Kidney (tissue), 14 donors: ENCODE results near the gene TXNDC11. TPM values are rescaled to one million over a fixed set of nuclear protein-coding genes. Genes with fewer than 3 reads are reported as not detected.
A peak's percentile ranks its signal among the peaks of the same experiment; 100 is the strongest.

ENCODE experiments used
- DNase-seq, 5 donors: peaks; one replicate each; pipeline ENCODE4 v3.0.0-alpha.2; 2013 to 2020
- FAIRE-seq: peaks from 2 replicates; lab custom pipeline; 2012; peaks lifted over from hg19 to GRCh38; lab: Jason Lieb, UNC
- H3K27ac ChIP-seq, 2 donors: one replicate each; pipeline ENCODE4 v1.7.0; 2013; ENCODE audit warnings: low read depth in 2 of 2, low read length in 2 of 2, inconsistent platforms in 1 of 2
- H3K27me3 ChIP-seq: one replicate; pipeline ENCODE4 v1.7.1; 2013; ENCODE audit warnings: low read length, inconsistent platforms; ENCODE audit not compliant: control insufficient read depth, insufficient read depth
- H3K36me3 ChIP-seq, 3 donors: one replicate each; pipeline versions ENCODE4 v1.7.0 to v1.7.1; 2013; ENCODE audit warnings: low read length in 3 of 3, control low read depth in 1 of 3, inconsistent platforms in 1 of 3; ENCODE audit not compliant: insufficient read depth in 3 of 3, control insufficient read depth in 2 of 3
- H3K4me1 ChIP-seq, 3 donors: one replicate each; pipeline versions ENCODE4 v1.7.0 to v1.7.1; 2013; ENCODE audit warnings: low read length in 3 of 3, inconsistent platforms in 1 of 3, low read depth in 1 of 3; ENCODE audit not compliant: control insufficient read depth in 2 of 3, insufficient read depth in 2 of 3
- H3K4me3 ChIP-seq, 3 donors: one replicate each; pipeline versions ENCODE4 v1.7.0 to v1.8.1; 2013; ENCODE audit warnings: low read length in 3 of 3, control low read depth in 1 of 3, inconsistent platforms in 1 of 3
- H3K9ac ChIP-seq, 3 donors: one replicate each; pipeline versions ENCODE4 v1.7.0 to v1.7.1; 2013; ENCODE audit warnings: low read length in 3 of 3, control low read depth in 1 of 3, inconsistent platforms in 1 of 3
- H3K9me3 ChIP-seq, 3 donors: one replicate each; pipeline versions ENCODE4 v1.7.0 to v1.7.1; 2013; ENCODE audit warnings: low read length in 3 of 3, control low read depth in 1 of 3, inconsistent platforms in 1 of 3; ENCODE audit not compliant: control insufficient read depth in 2 of 3, insufficient read depth in 1 of 3
- intact Hi-C: fragments of 100-400 bp; cut with DNase I; formaldehyde crosslinking; loops from one replicate; pipeline ENCODE4 v1.11.1; 2022
- polyA plus RNA-seq: library from polyadenylated mRNA; stranded (reverse); fragments of 350-450 nt; fragmentation: Illumina TruSeq; extraction: RNeasy Lipid Tissue Mini Kit (QIAGEN cat#74804); gene quantifications from one replicate; pipeline ENCODE4 v1.2.3, GENCODE V29; 2014; ENCODE audit warnings: low read depth, low replicate concordance; ENCODE audit not compliant: insufficient read depth
- total RNA-seq: library from RNA; stranded (reverse); fragmentation: NEBNext Ultra II Directional; extraction: Animal tissue kit (Norgen Biotek cat#: 25700); gene quantifications from one replicate; pipeline ENCODE4 v1.2.1, GENCODE V29; 2021
- TF ChIP-seq, protein P1 (sequence below): IDR thresholded peaks from 3 replicates; pipeline ENCODE4 v1.5.1; 2012; ENCODE audit warnings: mild to moderate bottlenecking, moderate library complexity, borderline replicate concordance; ENCODE audit not compliant: insufficient read depth; ENCODE audit errors: extremely low read depth
- donor health status: control.
- donor health status: control.
- donor health status: control.
- donor health status: control.
- donor health status: control.
- donor health status: DM: yes; HTN: yes; CAD: no.
- donor health status: Normal renal cell carcinoma (clear cell type).

Gene TXNDC11
- total and polyA plus RNA-seq, 2 donors from 2014 or later, result 60.8 to 70.9 TPM

- TF ChIP-seq, protein P1, sequence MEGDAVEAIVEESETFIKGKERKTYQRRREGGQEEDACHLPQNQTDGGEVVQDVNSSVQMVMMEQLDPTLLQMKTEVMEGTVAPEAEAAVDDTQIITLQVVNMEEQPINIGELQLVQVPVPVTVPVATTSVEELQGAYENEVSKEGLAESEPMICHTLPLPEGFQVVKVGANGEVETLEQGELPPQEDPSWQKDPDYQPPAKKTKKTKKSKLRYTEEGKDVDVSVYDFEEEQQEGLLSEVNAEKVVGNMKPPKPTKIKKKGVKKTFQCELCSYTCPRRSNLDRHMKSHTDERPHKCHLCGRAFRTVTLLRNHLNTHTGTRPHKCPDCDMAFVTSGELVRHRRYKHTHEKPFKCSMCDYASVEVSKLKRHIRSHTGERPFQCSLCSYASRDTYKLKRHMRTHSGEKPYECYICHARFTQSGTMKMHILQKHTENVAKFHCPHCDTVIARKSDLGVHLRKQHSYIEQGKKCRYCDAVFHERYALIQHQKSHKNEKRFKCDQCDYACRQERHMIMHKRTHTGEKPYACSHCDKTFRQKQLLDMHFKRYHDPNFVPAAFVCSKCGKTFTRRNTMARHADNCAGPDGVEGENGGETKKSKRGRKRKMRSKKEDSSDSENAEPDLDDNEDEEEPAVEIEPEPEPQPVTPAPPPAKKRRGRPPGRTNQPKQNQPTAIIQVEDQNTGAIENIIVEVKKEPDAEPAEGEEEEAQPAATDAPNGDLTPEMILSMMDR, result no peak
- H3K36me3 ChIP-seq, result peaks cover 0 to 13% (median 3%) of the 10 kb centered on the region in 3 donors
- no peaks in the 10 kb centered on the region for H3K27me3 ChIP-seq
- intact Hi-C loops, result no loop called here
- H3K4me1 ChIP-seq, result peaks cover 0 to 21% (median 1%) of the 10 kb centered on the region in 3 donors
- DNase-seq, result peak in 2 of 5 donors; percentile 39 to 49
- H3K27ac ChIP-seq, result peak overlapping the region; percentile 2 to 17
- H3K9ac ChIP-seq, result no peak overlapping the region
- no peak overlapping the region for H3K4me3 ChIP-seq
- H3K9me3 ChIP-seq, result no peaks in the 10 kb centered on the region
- no peak for FAIRE-seq
These were observed 27.3 kb downstream of the TXNDC11 start for GRCh38 chr16:11715246-11715947.

DNA sequence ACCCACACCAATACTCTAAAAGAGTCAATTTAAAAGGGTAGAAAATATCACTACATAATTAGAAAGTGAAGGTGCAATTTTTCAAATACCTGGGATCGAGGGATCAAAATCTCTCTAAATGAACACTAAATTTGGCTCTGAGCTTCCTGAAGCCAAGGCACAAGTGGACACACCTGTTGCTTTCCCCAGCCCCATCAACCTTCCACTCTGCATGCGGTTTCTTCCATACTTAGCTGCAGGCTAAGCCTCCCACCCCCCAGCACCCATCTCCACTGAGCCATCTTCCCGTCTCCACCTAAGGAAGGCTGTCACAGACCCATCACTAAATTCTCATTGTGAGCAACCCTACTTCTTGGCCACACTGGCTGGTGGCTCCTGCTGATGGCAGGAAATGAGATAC is 30.5 kb downstream of the TXNDC11 start:
- H3K4me1 ChIP-seq, result peaks cover 0 to 17% (median 4%) of the 10 kb centered on the region in 3 donors
- no peak overlapping the region for H3K27ac ChIP-seq
- DNase-seq (no peak), FAIRE-seq (no peak)
- TF ChIP-seq, protein P1, result no peak
- no peaks in the 10 kb centered on the region for H3K9me3 ChIP-seq
- no peak overlapping the region for H3K4me3 ChIP-seq
- H3K9ac ChIP-seq, result no peak overlapping the region
- intact Hi-C loops, result no loop called here
- H3K36me3 ChIP-seq, result peaks cover 0 to 16% (median 4%) of the 10 kb centered on the region in 3 donors
- no peaks in the 10 kb centered on the region for H3K27me3 ChIP-seq

- no peak overlapping the region for H3K9ac ChIP-seq
- DNase-seq (no peak), FAIRE-seq (no peak)
- no peaks in the 10 kb centered on the region for H3K9me3 ChIP-seq
- TF ChIP-seq, protein P1, result no peak
- H3K36me3 ChIP-seq, result peaks cover 0 to 16% (median 4%) of the 10 kb centered on the region in 3 donors
- no peaks in the 10 kb centered on the region for H3K27me3 ChIP-seq
- H3K27ac ChIP-seq, result no peak overlapping the region
- intact Hi-C loops, result no loop called here
- H3K4me3 ChIP-seq, result no peak overlapping the region
- peaks cover 0 to 15% (median 4%) of the 10 kb centered on the region in 3 donors for H3K4me1 ChIP-seq
These were observed 31.0 kb downstream of the TXNDC11 start for GRCh38 chr16:11711662-11712061.
